Measurements from ENCODE around the gene ZFTA.
"Not testable (repeated sequence)": the region's sequence is repeated elsewhere in the genome, so short reads cannot be mapped to it uniquely, and the experiment has no call there.

Gene ZFTA

DNA sequence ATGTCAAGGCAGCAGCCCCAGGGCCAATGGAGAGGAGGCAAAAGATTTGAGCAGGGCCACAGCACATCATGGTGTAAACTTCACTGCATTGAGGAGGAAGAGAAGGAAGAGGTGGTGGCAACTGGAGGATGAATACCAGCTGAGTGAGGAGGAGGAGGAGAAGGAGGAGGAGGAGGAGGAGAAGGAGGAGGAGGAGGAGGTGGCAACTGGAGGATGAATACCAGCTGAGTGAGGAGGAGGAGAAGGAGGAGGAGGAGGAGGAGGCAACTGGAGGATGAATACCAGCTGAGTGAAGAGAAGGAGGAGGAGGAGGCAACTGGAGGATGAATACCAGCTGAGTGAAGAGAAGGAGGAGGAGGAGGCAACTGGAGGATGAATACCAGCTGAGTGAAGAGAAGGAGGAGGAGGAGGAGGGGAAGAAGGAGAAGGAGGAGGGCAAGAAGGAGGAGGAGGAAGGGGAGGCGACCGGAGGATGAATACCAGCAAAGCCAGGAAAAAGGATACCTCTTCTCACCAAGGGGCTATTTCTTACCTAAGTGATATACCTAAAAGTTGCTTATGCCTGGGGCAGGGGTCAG, 3.3 kb upstream of the ZFTA start:
- DNase-seq, result not testable (repeated sequence)

DNA sequence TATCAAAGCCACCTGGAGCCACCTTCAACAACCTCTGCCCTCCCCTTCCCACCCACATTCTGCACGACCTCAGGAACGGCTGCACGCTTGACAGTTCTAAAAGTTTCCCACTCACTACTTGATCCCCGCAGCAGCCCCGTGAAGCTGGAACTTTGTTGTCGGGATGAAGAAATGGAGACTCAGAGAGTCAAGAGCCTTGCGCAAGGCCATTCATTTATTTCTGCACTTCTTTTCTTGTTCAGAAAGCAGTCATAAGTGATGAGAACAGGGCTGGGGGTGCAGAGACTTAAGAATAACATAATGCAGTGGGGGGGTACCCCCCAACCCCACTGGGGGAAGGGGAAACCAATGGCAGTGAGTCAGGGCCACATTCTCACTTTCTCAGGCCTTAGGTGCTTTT, 2.2 kb upstream of the ZFTA start:
- no peak for DNase-seq

DNA sequence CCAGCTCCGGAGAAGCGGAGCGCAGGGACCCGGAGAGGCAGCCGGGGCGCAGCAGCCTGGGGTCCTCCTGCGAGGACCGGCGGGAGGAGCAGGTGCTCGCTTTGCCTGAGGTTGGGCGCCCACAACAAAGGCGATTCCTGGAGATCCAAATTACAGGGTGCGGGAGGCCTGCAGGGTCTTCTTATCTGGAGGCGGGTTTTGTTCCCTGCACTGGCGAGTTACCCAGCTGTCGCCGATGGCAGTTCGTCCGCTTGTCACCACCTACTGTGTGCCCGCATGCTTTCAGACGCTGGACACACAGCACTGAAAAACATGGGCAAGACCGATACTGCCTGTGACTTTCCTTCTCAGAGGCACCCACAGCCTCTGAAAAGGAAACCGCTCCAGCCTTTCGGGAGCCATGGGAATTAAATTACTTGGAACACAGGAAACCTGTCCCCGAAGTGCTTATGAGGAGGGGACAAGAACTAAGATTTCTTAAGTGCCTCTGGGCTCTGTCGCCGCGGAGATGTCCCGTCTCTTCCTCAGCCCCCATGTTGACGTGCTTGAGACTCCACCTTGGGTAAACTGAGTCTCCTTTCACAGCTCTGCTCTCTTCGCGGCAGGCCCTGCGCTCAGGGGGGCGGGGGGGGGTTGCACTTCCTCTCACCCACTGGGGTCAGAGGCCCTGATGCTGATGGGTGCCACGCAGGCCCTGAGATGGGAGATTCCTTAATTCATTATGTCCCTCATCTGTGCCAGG, 1.3 kb upstream of the ZFTA start:
- no peak for DNase-seq

DNA sequence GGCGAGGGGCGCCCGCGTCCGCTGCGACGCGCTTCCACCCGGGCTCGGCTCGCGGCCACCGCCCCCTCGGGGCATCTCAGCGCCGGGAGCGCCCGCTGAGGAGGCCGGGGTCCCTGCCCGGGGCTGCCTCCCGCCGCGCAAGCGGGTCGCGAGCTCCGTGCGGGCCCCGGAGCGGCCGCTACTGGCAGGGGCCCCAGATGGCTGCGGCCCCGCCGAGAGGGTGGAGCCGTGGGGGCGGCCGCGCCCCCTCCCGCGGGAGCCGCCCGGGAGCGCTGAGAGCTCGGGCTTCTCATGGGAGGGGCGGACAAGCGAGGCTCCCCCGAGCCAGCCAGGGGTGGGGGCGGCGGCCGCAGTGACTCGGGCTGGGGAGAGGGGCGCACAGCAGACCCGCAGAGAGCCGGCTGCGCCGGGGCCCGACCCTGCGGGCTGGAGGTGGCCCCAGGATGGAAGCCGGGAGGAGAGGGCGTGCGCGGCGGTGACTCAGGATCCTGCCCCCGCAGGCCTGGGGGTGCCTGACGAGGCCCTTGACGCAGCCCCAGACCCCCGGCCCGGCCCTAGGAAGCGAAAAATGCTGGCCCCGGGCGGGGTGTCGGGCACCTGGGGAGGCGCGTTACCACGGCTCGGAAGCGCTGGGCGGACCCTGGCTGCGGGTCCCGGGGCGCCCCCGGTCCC, 603 bp upstream of the ZFTA start:
- peak; percentile 52 for DNase-seq

DNA sequence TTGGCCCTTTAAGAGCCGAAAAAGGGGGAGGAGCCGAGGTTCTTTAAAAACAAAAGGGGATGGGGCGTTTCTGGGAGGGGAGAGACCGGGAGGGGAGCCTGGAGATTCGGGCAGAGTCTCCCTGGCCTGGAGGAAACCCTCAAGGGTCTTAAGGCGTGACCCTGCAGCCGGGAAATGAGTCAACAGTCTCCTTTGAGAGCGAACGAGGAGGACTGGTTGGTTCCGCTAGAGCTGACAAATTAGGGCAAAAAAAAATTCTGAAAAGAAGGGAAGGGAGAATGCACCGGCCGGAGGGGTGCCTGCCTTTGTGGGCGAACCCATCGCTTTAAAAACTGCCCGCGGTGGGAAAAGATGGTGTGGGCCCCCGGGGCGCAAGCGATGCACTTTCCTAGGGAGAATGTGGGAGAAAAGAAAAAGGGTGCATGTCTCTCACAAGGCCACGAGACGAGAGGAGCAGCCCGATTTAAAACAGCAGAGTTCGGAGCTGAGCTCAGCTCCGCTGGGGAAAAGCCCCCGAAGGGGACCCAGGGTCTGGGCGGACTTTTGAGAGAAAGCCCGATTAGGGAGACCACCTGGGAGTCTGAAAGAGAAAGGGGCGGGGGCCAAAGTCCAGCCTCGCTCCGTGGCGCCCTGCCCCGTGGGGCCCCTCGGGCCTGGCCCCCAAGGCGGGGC, 874 bp downstream of the ZFTA start:
- peak; percentile 18 for DNase-seq

DNA sequence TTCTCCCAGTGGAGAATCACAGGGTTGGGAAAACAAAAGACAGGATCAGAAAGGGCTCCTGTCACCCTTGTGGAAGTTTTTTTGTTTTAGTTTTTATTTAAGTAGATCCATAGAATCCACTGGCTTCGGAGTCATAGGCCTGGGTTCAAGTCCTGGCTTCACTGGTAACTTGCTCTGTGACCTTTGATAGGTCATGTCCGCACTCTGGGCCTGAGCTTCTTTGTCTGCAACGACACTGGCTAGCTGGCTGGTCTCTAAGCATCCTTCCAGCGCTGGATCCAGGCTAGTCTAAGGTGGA, 1.4 kb downstream of the ZFTA start:
- DNase-seq, result no peak

DNA sequence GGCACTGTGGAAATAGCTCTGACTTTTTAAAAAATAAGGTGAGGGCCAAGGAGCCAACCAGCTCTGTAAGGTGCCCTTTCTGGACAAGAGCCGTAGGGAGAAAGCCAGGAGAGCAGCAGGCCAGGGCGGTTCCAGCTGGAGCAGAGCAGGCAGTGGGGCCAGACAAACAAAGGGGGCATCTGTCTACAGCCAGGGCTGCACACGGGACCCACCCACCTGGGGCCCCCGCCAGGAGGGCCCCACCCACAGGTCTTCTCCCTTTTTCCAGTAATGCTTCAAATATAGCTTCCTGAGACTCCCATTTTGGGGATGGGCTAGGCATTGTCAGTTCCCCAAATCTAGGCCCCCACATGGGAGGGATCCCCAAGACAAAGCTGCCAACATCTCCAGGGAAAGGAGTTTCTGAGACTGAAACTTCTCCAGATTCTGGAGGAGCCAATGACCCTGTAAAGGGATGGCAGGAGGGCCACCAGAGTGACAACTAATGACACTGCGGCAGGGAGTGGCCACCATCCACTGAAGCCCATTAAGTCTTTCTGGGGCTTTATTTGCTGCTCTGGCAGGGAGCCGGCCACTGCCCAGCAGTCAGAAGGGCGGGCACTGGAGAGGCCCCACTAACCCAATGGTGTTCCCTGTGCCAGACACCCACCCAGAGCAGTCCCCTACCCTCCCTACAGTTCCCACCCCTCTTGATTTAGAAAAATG, 1.9 kb downstream of the ZFTA start:
- no peak for DNase-seq

DNA sequence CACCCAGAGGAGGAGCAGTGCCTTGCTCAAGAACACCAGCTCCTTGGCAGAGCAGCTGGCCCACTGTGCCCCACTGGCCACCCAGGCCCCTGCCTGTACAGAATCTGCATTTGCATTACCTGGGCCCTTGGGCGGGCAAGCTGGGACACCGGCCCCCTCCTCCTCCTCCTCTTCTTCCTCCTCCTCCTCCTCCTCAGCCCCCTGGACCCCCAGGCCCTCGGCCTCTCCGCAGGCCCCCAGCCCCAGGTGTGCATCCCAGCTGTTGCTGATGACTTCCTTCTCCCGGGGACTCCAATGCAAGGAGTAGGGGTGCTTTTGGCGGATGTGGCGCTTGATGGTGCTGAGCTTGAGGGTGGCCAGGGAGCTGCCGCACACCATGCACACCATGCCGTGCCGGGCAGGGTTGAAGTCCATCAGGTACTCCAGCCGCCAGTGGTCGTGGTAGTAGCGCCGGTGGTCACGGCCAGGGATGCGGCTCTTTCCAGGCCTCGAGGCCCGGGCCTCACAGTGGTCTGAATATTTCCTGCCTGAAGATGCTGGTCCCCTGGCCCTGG, 2.8 kb downstream of the ZFTA start:
- no peak for DNase-seq

DNA sequence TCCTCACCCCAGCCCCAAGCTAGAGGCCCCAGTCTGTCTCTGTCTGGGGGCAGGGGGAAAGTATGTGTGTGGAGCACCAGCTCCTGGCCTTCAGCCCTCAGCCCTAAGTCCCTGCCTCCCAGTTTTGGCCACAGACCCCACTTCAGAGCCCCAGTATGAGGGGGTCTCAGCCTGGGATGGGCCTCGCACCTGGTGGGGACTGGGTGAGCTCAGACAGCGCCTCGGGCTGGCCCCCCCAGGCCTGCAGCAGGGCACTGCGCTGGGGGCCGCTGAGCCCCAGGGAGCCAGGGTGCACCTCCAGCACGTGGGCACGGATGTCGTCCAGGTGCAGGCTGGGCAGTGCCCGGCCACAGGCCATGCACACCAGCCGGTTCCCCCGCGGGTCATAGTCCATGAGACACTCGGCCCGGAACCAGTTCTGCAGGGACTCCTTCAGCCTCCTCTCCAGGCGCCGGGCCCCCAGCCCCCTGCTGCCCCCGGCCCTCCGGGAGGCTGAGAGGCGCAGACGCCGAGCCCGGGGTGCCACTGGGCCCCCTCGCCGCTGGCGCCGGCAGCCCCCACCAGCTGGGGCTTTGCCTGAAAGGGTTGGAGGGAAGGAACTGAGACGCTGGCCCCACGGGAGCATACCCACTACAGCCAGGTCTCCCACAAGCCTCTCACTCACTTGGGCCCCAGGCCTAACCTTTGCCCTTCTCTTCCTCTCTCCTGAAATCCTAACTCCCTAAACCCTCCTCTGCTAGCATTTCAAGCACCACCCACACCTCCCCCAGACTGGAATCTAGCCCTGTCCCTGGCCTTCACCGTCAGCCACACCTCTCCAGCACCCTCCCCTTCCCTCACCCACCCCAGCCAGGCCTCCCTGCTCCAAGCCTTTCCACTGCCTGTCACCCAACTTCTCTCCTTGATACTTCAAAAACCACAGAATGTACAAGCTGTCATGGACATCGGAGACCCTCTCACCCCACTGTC, 3.6 kb downstream of the ZFTA start:
- DNase-seq, result no peak

DNA sequence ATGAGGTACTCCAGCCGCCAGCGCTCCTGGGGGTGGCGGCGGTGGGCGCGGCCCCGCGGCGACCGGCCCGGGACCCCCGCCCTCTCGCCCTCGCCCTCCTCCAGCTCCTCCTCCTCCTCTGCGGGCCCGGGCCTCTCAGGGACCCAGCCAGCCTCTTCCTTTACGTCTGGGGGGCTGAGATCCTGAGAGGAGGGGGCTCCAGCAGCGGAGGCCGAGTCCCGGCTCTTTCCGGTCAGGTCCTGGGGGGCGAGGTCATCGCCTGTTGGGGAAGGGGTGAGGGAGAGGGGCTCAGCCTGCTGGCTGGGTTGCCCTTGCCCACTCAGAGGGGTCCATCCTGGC, 4.3 kb downstream of the ZFTA start:
- DNase-seq, result no peak

DNA sequence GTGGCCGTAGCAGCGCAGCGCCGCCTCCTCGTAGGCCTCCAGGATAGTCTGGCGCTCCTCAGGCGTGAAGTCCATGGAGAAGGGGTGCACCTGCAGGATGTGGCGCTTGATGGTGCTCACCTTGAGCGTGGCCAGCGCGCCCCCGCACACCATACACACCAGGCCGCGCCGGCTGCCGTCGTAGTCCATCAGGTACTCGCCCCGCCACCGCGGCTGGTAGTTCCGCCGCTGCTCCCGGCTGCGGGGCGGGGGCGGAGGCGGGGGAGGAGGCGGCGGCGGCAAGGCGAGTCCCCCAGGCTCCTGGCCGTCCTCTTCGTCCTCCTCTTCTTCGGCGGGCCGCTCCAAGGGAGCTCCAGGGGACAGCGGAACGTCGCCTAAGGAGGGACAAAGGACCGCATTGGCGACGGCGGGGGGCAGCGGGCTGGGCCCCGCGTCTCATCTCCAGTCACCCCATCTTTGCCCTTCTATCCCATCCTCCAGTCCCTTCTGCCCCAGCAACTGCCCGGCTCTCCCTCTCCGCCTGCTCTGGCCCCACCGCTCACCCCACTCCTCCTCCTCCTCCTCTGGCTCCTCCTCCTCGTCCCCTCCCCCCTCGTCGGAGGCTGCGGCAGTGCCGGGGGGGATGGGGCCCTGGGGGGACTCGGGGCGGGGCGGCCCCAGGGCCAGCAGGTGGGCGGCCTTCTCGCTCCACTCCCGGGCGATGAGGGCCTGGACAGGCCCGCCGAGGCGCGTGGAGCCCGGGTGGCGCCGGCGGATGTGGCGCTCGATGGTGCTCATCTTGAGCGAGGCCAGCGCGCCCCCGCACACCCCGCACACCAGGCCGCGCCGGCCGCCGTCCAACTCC, 4.9 kb downstream of the ZFTA start:
- DNase-seq, result no peak

DNA sequence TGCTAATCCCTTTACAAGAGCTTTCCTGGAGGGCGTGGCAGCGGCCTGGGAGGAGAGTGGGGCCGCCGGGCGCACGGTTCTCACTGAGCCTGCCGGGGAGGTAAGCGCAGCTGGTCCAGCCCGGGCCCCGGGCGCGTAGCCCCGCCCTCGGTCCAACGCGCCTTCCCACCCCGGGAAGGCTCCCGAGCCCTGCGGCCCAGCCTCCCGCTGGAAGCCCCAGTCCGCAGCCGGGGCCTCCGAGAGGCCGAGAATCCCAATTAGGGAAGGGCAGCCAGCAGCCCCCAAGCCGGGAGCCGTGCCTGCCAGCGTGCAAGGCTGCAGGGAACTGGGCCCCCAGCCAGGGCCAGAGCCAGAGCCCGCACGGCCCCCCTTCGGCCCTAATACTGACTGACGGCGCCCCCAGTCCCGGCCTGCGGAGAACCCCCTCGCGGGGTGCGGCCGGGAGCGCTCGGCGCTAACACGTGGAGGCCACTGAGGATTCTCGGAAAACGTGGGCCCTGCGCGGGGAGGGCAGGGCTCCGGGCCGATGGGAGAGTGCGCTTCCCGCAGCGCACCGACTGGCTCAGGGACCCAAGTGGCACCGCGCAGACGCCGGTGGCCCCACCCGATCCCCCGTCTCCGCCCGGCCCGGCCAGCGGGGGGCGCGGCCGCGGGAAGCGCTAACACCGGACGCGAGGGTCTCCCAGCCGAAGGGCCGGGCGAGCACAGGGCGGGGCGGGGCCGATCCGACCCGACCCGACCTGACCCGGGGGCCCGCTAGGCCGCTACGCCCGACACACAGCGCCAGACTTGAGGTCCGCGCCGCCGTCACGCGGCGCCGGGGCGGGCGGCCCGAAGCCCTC, 5.7 kb downstream of the ZFTA start:
- DNase-seq, result no peak

DNA sequence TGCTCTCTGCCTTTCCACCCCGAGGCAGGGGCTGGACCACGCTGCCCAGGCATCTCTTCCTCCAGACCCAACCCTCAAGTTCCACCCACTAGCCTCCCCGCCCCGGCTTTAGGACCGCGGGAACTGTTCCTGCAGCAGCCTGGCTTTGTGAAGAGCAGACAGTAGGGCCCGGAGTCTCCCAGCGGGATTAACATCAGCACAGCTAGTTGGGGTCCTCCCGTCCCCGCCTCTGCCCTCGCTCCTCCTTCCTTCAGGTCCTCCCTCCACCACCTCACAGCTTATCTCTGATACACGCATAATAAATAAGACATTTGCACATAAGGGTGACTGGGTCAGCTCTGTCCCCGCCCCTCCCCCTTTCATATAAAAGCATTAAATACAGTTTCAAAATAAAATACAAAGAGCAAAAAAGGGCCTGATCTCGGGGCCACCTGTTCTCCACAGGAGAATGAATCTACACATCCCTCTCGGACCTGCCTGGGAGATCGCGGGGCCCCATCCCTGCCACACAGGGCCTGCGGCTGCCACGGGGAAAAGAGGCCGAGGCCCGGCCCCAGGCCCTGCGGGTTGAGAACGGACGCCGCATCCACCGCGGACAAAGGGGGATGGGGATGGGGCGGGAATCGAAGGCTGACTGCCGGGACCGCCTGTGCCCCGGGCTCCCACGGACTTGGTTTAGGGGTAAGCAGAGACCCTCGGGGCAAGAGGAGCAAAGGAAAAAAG, 6.5 kb downstream of the ZFTA start:
- DNase-seq, result no peak

DNA sequence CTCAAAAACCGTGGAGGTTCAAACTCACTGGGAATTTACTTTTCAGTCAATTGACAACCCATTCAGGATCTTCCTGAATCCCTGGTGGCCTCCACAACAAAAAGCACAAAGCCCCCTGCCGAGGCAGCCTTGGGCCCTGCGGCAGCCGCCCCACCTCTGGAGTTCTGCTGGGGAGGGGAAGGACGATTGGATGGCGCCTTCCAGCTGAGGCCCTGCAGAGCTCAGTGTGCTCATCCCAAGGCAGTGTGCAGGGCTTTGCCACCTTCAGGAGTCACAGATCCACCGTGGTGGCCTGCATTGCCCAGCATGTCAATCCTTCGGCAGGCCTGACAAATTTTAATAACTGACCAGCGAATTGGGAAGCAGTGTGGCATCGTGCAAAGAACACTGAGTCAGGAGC, 7.4 kb downstream of the ZFTA start:
- no peak for DNase-seq

DNA sequence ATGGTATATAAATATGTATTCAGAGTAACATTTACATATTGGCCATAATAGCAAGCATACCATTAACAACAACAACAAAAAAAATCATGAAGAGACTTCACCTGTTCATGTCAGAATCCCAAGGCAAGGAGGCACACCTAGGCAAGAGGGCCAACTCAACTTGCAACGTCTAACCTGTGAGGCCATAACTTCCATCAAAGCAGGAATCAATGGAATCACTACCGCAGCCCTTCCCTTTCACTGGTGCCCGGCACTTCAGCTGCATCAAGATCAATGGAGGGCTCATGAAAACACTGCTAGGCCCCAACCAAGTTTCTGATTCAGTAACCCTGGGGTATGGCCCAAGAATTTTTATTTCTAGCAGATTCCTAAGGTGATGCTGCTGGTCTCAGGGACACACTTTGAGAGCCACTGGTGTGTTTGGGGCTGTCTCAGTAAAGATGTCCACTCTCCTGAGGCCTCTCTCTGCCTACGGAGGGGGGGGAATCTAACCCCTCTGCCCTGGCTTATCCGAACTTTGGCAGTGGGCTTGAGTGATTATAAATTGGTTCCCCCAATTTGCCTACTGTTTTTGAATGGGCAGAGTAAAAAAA, 8.0 kb downstream of the ZFTA start:
- DNase-seq, result no peak

DNA sequence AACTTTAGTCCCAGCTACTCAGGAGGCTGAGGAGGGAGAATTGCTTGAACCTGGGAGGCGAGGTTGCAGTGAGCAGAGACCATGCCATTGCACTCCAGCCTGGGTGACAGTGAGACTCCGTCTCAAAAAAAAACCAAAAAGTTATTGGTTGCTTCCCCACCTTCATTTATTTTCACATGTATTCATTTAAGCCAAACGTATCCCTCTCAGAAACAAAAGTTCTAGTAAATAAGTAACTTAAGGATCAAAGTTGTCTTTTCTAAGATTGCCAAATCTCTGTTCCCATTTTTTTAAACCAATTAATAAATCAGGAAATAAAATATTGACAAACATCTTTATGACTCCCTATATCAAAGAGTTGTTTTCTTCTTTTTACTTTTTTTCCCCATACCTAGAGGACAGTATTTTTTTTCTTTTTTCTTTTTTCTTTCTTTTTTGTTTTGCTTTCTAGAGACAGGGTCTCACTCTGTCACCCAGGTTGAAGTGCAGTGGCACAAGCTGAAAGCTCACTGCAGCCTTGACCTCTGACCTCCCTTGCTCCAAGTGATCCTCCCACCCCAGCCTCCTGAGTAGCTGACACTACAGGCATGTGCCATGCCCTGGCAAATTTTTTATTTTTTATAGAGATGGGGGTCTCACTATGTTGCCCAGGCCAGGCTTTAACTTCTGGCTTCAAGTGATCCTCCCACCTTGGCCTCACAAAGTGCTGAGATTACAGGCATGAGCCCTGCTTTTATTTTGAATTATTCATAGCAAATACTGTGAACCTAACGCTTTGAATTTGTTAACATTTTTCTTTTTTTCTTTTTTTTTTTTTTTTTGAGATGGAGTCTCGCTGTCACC, 11.4 kb downstream of the ZFTA start:
- no peak for DNase-seq

DNA sequence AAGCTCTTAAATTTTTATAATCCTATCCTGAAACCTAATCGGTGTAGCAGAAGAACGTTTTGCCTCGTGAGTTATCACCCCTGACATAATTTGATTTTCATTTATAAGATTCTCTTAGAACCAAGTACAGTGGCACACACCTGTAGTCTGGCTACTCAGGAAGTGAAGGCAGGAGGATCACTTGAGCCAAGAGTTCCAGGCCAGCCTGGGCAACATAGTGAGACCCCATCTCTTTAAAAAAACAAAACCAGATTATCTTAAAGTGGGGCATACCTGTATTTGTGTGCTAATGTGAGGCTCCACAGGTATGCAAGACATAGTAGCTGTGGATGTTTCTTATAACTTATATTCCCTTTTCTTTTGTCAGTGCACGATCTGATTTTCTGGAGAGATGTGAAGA, 19.0 kb downstream of the ZFTA start:
- DNase-seq, result no peak

DNA sequence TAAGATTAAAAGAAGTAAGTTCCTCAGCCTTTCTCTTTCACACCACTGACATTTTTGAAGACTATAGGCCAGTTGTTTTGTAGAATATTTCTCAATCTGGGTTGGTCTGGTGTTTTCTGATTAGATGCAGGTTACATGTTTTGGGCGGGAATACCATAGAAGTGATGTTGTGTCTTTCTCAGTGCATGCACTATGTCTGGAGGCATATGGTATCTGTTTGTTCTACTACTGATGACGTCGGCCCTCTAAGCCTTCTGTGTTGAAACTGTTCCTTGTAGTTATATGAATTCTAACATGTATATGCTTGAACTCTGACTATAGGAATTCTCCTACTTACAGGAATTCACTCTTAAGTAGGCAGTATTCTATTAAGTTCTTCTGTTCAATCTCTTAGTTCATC, 21.6 kb downstream of the ZFTA start:
- no peak for DNase-seq

All from stimulated activated CD4-positive, alpha-beta T cell treated with anti-CD3 and anti-CD28 coated beads, Interleukin-4, amount 100 ng/mL, for 1 hour (primary cell).